ENCODE measurements around the gene FADD.

The FADD gene

DNA sequence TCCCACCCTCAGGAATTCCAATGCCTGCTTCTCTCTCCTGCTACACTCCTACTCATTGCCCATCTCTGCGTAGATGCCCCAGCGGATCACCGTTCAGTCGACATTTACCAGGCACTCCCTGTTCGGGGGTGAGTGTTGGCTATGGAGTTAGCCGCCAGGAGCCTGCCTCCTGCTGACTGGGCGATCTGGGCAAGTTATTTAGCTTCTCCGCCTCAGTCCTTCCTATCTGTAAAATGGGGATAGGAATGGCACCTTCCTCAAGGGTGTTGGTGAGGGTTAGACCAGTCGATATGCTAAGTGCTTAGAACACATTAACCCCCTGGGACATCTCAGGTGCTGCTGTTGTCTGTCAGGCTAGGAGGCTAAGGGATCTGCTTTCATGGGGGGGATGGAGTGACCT, 30.9 kb downstream of the FADD start:
- no peak for DNase-seq

DNA sequence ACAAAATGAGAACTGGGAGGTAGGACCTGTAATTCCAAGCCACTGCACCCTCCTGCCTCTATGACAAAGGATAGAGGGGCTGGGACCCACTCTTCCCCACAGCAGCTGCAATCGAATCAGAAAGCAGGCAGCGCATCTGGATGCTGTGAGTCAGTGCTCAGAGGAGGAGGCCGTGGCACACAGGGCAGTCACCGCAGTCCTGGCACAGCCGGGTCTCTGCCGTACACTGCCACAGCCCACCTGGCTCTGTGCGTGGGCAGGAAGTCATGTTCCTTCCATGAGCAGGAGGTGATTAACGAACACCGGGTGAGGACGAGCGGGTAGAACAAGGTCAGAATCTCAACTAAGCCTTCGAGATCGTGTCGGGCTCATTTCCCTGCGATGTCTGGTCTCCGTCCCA, 37.2 kb downstream of the FADD start:
- no peak for DNase-seq

DNA sequence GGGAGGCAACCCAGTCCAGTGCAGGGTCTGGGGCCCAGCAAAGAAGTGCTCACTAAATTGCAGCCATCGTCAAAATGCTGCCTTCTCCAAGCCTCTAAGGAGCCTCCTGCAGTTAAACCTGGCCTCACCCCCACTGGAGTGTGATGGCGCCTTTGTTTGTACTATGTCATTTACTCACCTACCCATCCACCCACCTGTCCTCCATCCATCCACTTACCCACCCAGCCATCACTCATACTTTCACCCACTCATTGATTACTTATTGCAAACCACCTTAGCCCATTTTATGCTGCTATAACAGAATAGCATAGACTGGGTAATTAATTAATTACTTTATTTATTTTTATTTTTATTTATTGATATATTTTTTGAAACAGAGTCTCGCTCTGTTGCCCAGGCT, 38.6 kb downstream of the FADD start:
- no peak for DNase-seq

DNA sequence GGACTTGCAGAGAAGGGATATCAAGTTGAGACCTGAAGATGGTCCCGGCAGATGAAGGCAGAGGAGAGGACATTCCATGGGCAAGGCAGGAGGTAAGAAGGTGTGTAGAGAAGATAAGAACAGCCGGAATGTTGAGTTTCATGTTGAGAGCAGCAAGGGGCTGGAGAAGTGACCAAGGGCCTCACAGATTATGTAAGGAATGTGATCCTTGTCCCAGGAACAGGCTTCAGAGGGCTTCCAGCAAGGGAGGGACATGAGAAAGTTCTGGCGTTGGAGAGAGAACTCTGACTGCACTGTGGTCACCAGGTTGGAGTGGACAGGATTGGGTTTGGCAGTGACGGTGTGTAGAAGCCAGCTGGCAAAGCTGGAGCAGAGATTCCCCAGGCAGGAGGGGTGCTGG, 39.8 kb downstream of the FADD start:
- no peak for DNase-seq

DNA sequence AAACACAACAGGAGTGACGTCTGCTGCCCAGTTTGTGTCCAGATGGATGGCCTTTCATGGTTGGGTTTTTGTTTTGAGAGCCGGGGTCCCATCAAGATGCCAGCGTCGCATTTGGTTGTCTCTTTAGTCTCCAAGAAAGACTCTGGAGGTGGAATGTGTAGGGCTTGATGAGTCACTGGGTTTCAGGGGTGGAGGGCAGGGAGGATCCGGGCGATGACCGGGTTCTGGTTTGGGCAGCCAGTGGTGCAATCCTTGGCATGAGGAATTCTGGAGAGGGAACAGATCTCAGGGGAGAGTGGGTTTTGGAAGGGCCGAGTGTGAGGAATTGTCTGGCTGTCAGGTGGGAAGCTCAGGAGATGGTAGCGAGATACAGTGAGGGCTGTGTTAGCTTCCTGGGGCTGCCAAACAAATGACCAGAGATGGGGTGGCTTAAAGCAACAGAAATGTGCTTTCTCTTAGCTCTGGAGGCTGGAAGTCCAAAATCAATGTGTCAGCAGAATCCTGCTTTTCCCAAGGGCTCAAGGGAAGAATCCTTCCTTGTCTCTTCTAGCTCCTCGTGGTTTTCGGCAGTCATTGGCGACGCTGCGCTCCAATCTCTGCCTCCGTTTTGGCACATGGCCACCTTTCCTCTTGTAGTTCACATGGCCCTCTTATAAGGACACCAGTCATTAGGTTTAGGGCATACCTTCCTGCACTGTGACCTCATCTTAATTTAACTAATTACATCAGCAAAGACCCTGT, 41.0 kb downstream of the FADD start:
- no peak for DNase-seq

DNA sequence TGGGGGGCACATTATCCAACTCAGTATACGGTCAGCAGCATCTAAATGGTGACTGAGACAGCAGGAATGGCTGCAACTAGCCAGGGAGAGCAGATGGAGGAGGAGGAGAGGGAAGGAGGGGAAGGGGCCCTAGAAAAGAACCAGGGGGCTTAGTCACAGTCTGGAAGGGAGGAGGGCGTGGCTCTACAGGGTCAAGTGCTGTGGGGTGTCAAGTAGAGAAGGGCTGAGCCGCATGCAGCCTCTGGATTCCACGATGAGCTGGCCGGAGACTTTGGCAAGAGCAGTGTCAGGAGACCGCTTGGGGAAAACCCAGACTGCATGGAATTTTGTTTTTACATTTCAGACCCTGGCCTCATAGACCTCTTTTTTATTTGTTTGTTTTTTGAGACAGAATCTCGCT, 41.6 kb downstream of the FADD start:
- DNase-seq: no peak

DNA sequence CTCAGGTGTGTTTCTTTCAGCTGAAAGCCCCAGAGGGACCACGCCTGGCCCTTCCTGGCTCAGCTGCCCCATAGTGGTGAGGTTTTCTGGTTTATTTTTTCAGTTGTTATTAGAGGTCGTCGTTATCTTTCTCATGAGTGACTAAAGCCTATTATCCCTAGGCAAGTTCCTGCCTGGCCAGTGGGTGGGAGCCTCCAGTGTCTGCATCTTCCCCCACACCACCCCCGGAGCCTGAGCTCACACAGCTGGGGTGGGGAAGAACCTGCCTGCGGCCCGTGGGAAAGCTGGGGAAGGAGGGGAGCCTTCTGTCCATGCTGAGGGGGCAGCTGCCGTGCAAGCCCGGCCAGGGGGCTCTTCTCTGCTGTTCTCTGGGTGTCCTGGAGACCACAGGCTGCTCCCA, 43.1 kb downstream of the FADD start:
- no peak for DNase-seq

DNA sequence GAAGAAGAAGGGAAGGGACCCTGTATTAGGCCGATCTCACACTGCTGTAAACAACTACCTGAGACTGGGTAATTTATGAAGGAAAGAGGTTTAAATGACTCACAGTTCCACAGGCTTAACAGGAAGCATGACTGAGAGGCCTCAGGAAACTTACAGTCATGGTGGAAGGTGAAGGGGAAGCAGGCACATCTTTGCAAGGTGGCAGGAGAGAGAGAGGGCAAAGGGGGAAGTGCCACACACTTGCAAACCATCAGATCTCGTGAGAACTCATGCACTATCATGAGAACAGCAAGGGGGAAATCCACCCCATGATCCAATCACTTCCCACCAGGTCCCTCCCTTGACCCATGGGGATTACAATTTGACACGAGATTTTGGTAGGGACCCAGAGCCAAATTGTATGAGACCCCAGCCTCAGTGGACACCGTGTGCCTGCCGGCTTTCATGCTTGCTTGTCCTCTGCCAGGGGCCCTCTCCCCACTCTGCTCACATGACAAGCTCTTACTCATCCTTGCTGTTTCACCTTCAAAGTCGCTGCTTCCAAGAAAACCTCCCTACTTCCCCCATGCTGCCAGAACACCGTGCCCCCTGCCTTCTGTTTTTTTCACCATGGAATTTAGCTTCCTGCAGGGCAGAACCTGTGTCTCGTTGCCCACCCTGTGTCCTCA, 44.1 kb downstream of the FADD start:
- DNase-seq: no peak

DNA sequence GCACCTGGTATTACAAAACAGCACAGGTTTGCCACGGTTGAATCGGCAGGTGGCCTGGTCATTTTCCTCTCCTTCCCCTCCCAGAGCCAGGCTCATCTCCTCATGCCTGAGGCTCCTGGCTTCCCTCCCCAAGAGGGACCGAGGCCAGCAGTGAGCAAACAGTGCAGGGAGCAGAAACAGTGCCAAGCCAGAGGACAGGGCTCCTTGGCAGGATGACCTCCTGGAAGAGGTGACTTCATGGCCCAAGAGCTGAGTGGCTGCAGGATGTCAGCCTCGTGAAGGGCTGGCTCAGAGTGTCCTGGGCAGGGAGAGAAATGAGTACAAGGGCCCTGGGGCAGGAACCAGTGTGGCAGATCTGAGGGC, 44.6 kb downstream of the FADD start:
- no peak for DNase-seq

DNA sequence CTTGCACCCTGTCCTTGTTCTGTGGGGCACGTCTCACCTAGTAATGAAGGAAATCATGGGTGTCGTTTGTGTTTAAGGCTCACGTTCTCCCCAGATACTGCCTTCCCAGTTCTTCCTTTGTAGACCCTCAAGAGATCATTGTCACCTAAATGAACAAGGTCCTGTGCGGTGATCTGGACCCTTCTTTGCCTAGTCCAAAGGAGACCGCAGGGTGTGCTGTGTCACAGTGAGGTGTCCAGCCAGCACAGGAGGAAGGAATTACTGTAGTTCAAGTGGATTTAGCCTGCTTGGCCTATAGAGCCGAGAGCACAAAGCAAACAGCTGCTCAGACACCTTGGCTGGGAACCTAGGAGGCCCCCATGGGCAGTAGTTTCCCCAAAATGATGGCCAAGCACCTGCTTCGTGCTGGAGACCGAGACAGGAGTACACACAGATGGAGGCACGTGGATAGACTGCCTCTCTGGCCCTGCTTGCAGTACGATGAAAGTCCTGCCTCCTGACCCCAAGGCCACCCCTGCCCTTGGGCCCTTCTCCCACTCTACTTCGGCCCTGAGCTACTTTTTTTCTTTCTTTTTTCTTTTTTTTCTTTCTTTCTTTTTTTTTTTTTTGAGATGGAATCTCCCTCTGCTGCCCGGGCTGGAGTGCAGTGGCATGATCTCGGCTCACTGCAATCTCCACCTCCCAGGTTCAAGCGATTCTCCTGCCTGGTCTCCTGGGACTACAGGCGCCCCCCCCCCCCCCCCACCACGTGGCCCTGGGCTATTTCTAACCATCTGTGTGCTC, 48.0 kb downstream of the FADD start:
- DNase-seq: no peak

DNA sequence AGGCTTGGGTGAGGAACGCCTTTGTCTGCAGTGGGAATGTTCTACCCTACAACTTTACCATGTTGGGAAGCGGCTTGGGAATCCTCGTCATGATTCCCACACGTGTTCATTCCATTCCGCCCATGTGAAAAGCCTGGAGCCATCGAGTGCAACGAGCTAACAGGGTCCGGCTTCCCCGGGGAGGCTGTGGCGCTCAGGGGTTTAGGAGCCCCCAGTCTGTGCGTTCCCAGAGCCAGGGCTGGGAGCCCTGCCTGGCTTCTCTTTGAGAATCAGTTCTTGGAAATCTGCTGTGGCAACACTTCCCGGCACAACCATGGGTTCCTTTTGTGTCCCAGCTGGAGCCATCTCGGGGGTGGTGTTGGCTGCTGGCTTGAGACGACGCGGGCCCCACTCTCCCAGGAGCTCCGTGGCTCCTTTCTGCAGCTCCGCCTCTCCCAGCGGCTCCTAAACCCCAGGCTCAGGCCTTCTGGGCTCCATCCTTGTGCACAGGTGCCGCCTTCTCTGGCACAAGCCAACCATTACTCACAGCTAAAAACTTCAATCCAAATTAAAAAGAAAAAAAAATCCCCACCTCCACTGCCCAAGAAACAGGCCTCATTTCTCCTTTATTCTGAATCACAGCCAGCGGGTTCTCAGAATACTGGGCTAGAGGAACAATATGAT, 48.7 kb downstream of the FADD start:
- DNase-seq: no peak

DNA sequence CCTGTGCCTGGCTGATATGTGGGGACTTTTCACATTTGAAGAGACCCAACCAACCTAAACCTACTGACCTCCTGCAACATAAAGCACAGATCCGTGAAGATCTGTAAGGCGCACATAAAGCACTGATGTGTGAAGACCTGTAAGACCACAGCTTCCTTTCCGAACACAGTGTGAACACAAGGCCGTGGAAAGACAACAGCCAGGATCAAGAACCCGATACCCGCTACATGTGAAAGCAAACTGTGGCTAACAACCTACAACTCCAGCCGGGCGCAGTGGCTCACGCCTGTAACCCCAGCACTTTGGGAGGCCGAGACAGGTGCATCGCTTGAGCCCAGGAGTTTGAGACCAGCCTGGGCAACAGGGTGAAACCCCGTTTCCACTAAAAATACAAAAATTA, 49.7 kb downstream of the FADD start:
- no peak for DNase-seq

DNA sequence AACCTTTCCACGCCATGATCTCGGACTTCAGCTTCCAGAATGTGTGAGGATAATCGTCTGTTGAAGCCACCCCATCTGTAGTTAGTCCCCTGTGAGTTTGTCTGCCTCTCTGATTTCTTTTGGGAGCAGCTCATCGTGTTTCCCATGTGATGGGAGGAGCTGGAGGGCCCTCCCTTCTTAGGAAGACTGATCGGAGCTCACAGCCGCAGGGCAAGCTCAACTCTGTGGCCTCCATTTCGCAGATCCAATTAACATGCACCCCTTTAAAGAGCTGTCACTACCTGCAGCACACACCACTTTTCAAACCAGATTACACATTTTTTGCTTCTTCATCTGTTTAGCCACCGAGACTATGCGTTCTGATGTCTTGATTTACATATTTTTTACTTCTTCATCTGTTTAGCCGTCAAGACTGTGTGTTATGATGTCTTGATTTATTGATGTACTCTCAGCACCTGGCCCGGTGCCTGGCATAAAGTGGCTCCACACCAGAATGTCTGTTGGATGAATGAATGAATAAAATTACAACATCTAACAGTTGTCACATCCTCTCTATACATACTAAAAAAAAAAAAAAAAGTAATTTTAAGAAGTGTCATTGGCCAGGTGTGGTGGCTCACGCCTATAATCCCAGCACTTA, 52.5 kb downstream of the FADD start:
- no peak for DNase-seq
